ENCODE data around the gene ENTPD2. TPM values are rescaled to one million over a fixed set of nuclear protein-coding genes. Genes with fewer than 3 reads are reported as not detected.

ENTPD2 gene
- total RNA-seq, 1 experiment from 2014 or later, result 9.0 TPM

DNA sequence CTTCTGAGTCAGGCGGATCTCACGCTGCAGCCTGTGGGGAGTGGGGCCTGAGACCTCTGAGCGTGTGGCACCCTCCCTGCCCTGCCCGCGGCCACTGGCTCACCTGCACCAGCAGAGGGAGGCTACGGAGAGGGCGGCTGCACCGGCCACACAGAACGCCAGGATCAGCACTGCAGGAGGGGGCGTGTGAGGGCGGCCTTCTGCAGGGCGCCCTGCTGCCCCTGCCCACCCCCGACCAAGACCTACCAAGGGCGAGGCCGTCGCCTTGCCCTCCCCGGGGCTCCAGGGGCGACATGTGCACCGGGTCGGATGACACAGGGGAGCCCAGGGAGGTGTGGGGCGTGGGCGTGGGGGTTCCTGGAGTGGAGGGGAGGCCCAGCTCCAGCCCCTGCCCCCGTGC is 13.3 kb downstream of the ENTPD2 start:
- Histone ChIP-seq H3K36me3 (ENCODE audit: low read depth) (no peaks in the 10 kb centered on the region), H3K4me1 (replicated peaks; ENCODE audit: insufficient read depth) (peaks cover 15% of the 10 kb centered on the region), H4K20me1 (ENCODE audit: insufficient read depth) (peaks cover 30% of the 10 kb centered on the region), H3K27ac (no peak overlapping the region), H3F3A (ENCODE audit: insufficient read depth, low read depth) (peaks cover 17% of the 10 kb centered on the region; the same call in 1 of the 2 replicates), H3K4me2 (no peak overlapping the region), H2AFZ (no peak overlapping the region), H3K9me2 (ENCODE audit: insufficient read depth) (no peaks in the 10 kb centered on the region), H3K27me3 (ENCODE audit: insufficient read depth, low read depth) (no peaks in the 10 kb centered on the region), H3K79me2 (ENCODE audit: low read depth) (peaks cover 21% of the 10 kb centered on the region), H3K9me3 (ENCODE audit: insufficient read depth, low read depth) (no peaks in the 10 kb centered on the region), H3K4me3 (no peak overlapping the region)
- TF ChIP-seq, protein P1, sequence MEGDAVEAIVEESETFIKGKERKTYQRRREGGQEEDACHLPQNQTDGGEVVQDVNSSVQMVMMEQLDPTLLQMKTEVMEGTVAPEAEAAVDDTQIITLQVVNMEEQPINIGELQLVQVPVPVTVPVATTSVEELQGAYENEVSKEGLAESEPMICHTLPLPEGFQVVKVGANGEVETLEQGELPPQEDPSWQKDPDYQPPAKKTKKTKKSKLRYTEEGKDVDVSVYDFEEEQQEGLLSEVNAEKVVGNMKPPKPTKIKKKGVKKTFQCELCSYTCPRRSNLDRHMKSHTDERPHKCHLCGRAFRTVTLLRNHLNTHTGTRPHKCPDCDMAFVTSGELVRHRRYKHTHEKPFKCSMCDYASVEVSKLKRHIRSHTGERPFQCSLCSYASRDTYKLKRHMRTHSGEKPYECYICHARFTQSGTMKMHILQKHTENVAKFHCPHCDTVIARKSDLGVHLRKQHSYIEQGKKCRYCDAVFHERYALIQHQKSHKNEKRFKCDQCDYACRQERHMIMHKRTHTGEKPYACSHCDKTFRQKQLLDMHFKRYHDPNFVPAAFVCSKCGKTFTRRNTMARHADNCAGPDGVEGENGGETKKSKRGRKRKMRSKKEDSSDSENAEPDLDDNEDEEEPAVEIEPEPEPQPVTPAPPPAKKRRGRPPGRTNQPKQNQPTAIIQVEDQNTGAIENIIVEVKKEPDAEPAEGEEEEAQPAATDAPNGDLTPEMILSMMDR (conservative IDR thresholded peaks at IDR 0.05), result no peak
- no peak for TF ChIP-seq EZH2 (IDR thresholded peaks at IDR 0.05; ENCODE audit: low read depth)
- ChIA-PET CTCF (no interaction called here), POLR2A (ENCODE audit: unreplicated experiment) (no interaction called here)
- BruUV-seq (replicated peaks), result no TSS peak
- DNase-seq, result no peak
- intact Hi-C loops (cut with micrococcal nuclease; ENCODE audit: unreplicated experiment), result no loop called here

DNA sequence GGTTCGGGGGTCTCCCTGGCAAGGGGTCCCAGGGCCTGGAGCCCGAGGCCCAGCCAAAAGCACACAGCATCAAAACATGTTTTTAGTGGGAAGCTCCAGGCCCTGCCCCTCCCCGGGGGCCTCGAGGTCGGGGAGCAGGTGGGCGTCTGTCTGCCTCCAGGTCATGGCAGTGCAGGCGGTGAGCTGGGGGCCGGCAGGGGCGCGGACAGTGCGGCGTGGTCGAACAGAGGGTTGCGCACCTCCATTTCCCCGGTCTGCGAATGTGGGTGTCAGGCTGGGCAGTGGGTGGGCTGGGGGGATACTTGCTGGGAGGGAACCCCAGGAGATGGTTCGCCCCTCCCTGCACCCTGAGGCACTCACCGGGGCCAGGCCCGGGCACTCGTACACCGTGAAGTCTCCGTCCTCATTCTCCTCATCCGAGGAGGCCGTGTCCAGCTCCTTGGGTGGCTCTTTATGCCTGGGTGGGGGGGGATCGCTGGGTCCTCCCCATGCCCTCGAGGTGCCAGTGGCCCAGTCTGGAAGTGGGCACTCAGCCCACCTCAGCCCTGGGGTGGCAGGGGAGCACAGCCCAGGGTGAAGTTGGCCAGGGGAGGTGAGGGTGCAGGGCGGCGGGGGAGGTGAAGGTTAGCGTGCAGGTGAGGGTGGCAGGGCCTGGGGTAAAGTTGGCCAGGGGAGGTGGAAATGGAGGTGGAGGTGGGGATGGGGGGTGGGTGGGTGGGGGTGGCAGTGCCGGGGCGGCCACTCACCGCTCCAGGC is 14.1 kb downstream of the ENTPD2 start:
- no peaks in the 10 kb centered on the region for H3K27me3 ChIP-seq (ENCODE audit: insufficient read depth, low read depth)
- no peaks in the 10 kb centered on the region for H3K9me3 ChIP-seq (ENCODE audit: insufficient read depth, low read depth)
- POLR2A ChIA-PET (ENCODE audit: unreplicated experiment), result no interaction called here
- peaks cover 26% of the 10 kb centered on the region for H4K20me1 ChIP-seq (ENCODE audit: insufficient read depth)
- no peak overlapping the region for H3K27ac ChIP-seq
- TF ChIP-seq, protein P1 (conservative IDR thresholded peaks at IDR 0.05), result no peak
- TF ChIP-seq EZH2 (IDR thresholded peaks at IDR 0.05; ENCODE audit: low read depth), result no peak
- intact Hi-C loops (cut with micrococcal nuclease; ENCODE audit: unreplicated experiment), result no loop called here
- H3K4me2 ChIP-seq, result no peak overlapping the region
- no peak overlapping the region for H2AFZ ChIP-seq
- H3K4me1 ChIP-seq (replicated peaks; ENCODE audit: insufficient read depth), result peaks cover 15% of the 10 kb centered on the region
- H3K9me2 ChIP-seq (ENCODE audit: insufficient read depth), result no peaks in the 10 kb centered on the region
- BruUV-seq (replicated peaks), result TSS peak; percentile 40
- no peaks in the 10 kb centered on the region for H3K36me3 ChIP-seq (ENCODE audit: low read depth)
- CTCF ChIA-PET, result interaction anchor here (0.9 kb wide), 1 partner anchor 92 kb away, joined by 4 read pairs; no protein-coding TSS in a partner anchor
- H3F3A ChIP-seq (ENCODE audit: insufficient read depth, low read depth), result peaks cover 20% of the 10 kb centered on the region; the same call in 1 of the 2 replicates
- H3K4me3 ChIP-seq, result no peak overlapping the region
- peaks cover 15% of the 10 kb centered on the region for H3K79me2 ChIP-seq (ENCODE audit: low read depth)
- DNase-seq, result no peak

GRCh38 chr9:137038916-137039315 is 14.9 kb downstream of the ENTPD2 start:
- Histone ChIP-seq H3K79me2 (ENCODE audit: low read depth) (peaks cover 6% of the 10 kb centered on the region), H3K4me1 (replicated peaks; ENCODE audit: insufficient read depth) (peaks cover 12% of the 10 kb centered on the region), H4K20me1 (ENCODE audit: insufficient read depth) (peaks cover 17% of the 10 kb centered on the region), H3K4me2 (no peak overlapping the region), H3K36me3 (ENCODE audit: low read depth) (no peaks in the 10 kb centered on the region), H3K9me2 (ENCODE audit: insufficient read depth) (no peaks in the 10 kb centered on the region), H3F3A (ENCODE audit: insufficient read depth, low read depth) (peaks cover 22% of the 10 kb centered on the region; the same call in 1 of the 2 replicates), H3K27ac (no peak overlapping the region), H3K9me3 (ENCODE audit: insufficient read depth, low read depth) (no peaks in the 10 kb centered on the region), H3K4me3 (no peak overlapping the region), H3K27me3 (ENCODE audit: insufficient read depth, low read depth) (no peaks in the 10 kb centered on the region), H2AFZ (no peak overlapping the region)
- intact Hi-C loops (cut with micrococcal nuclease; ENCODE audit: unreplicated experiment), result no loop called here
- no peak for DNase-seq
- TF ChIP-seq EZH2 (IDR thresholded peaks at IDR 0.05; ENCODE audit: low read depth), result no peak
- TF ChIP-seq, protein P1 (conservative IDR thresholded peaks at IDR 0.05), result no peak
- POLR2A ChIA-PET (ENCODE audit: unreplicated experiment), result no interaction called here
- BruUV-seq (replicated peaks), result no TSS peak
- CTCF ChIA-PET, result interaction anchor here (0.9 kb wide), 1 partner anchor 91 kb away, joined by 4 read pairs; no protein-coding TSS in a partner anchor

All from PC-9 (cell line).